Breast epithelium (tissue), 3 donors: ENCODE results near the gene RYK.

Experiments used
- POLR2AphosphoS5 ChIP-seq, 3 donors: sonication (generic); formaldehyde crosslinking; IDR thresholded peaks; one replicate each; pipeline ENCODE4 v1.6.1; 2017; ENCODE audit warnings: antibody characterized with exemption in 3 of 3
- TF ChIP-seq, protein P1 (sequence below), 3 donors: fragments of 450-650 bp; IDR thresholded peaks; one replicate each; pipeline ENCODE4 v1.5.1; 2016 to 2017; ENCODE audit warnings: antibody characterized with exemption in 3 of 3, mild to moderate bottlenecking in 3 of 3, moderate library complexity in 3 of 3

DNA sequence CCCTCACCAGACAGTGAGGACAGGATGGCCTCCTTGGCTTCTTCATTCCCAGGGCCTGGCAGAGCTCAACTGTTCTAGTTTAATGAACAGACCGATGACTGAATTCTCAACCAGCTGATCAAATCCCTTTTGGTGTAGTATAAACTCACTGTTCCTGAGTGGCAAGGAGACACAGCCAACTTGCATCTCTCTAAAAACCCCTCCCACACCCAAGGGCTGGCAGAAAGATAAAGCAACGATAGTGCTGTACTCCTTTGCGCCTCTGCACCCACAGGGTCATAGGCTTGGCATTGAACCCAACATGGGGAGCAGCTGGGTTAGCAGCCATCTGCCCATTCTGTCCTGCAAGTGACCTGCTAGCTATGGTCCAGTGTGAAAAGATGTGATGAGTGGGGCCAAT, 103.2 kb downstream of the RYK start:
- TF ChIP-seq POLR2AphosphoS5 (IDR thresholded peaks at IDR 0.05) = no peak
- TF ChIP-seq, protein P1, sequence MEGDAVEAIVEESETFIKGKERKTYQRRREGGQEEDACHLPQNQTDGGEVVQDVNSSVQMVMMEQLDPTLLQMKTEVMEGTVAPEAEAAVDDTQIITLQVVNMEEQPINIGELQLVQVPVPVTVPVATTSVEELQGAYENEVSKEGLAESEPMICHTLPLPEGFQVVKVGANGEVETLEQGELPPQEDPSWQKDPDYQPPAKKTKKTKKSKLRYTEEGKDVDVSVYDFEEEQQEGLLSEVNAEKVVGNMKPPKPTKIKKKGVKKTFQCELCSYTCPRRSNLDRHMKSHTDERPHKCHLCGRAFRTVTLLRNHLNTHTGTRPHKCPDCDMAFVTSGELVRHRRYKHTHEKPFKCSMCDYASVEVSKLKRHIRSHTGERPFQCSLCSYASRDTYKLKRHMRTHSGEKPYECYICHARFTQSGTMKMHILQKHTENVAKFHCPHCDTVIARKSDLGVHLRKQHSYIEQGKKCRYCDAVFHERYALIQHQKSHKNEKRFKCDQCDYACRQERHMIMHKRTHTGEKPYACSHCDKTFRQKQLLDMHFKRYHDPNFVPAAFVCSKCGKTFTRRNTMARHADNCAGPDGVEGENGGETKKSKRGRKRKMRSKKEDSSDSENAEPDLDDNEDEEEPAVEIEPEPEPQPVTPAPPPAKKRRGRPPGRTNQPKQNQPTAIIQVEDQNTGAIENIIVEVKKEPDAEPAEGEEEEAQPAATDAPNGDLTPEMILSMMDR (IDR thresholded peaks at IDR 0.05) = no peak
